Measurements from ENCODE around the gene PRKD2. TPM values are rescaled to one million over a fixed set of nuclear protein-coding genes. Genes with fewer than 3 reads are reported as not detected.
A peak's percentile ranks its signal among the peaks of the same experiment; 100 is the strongest.
"Not testable (repeated sequence)": the region's sequence is repeated elsewhere in the genome, so short reads cannot be mapped to it uniquely, and the experiment has no call there.

The PRKD2 gene
- total RNA-seq, 2 donors from 2014 or later = 76.8 to 129 TPM

DNA sequence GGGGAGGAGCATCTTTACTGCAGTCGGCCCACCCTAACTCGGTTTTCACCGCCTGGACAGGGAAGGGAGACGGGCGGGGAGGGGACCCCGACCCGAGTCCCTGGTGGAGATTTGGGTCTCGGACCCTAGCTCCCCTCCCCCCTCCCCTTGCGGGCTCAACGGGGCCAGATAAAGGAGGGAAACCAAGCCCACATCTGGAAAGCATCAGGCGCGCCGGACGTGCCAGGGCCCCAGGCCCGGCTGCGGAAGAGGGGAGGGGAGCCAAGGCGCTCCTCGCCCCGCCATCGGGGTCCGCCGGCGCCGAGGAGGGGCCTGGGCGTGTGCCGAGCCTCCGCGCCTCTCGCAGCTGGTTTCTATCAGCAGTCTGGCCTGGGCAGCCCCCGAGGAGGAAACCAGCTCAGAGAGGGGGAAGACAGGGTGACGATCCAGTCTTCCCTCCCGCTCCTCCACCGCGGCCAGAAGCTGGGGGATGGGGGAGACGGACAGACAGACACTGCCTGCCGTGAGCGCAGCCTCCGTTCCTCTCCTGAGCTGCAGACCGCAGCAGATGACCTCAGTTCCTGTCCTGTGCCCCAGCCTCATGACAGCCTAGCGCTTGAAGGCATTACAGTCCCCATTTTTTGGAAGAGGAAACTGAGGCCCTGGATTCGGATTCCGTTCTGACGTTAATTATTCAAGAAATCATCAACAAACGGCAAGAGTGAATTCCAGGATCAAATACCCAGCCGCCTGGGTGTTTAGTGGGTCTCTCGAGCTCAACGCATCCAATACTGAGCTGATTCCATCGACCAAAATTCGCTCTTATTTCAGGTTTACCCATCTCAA is 77.3 kb downstream of the PRKD2 start:
- ATAC-seq (peak in 1 of 2 donors; percentile 26), DNase-seq (ENCODE audit: low spot score in 2 of 2) (peak in 1 of 2 donors; percentile 80)
- Mint-ChIP-seq H3K9me3 (no peaks in the 10 kb centered on the region), H3K27ac (no peak overlapping the region), H3K36me3 (no peaks in the 10 kb centered on the region)

DNA sequence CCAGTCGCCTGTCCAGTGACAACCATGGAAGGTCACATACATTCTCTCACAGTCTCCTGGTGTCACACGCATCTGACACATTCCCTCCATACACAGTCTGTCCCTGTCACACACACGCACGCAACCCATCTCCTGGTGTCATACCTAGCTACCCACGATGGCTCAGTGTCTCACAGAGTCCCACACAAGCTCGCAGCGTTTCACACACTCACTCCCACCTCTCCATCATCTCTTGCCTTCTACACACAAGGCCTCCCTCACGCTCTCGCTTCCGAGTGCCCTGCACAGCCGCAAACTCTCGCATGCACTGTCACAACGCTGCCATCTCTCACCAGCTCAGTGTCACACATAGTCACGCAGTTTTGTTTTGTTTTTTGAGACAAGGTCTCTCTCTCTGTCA is 79.7 kb downstream of the PRKD2 start:
- ATAC-seq = peak in 1 of 2 donors; percentile 3
- DNase-seq (ENCODE audit: low spot score in 2 of 2) = no peak
- H3K27ac Mint-ChIP-seq = no peak overlapping the region
- no peaks in the 10 kb centered on the region for H3K9me3 Mint-ChIP-seq
- H3K36me3 Mint-ChIP-seq = peaks cover 0 to 4% of the 10 kb centered on the region in 2 donors

DNA sequence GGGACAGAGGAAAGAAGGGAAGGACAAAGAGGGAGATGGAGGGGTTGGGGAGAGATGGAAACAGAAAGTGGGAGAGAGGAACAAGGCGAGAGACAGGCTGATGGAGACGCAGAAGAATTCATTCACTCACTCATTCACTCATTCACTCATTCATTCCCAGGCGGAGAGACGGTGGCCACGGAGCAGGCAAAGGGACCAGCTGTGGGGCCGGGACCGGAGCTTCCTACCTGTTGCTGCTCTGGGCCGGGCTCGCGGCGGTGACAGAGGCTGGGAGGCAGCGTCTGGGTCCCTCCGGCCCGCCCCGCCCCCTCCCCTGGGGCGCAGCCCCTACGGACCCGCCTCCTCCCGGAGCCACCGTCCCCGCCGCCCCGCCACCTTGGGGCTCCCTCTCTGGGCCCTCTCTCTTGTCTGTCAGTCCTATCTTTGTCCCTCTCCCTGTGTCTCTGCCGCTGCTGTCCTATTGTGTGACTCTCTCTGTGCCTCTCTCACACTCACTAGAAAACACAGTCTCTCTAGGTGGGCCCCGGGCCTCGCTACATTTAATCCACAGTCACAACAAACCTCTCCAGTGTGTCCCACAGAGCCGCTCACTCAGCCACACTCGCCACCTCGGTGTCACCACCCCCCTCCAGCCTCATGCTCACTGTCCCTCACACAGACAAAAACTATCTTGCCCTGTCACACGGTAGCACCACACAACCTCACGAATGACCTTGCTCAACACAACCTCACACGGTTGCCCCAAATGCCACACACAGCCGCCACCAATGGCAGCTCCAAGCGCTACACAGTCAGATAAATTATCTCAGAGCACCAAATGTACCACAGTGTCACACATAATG is 80.8 kb downstream of the PRKD2 start, which contains the start of gene GNG8:
Gene GNG8 (minus strand): TSS at position 283 of the 842 bp plus-strand sequence. CDS start 1,520 bp downstream, outside the sequence.
- Mint-ChIP-seq H3K27ac (no peak within 1 kb of the TSS), H3K9me3 (no peaks in the 10 kb centered on the region), H3K36me3 (peaks cover 0 to 4% of the 10 kb centered on the region in 2 donors)
- peak in 1 of 2 donors; percentile 1 for ATAC-seq
- DNase-seq (ENCODE audit: low spot score in 2 of 2) = no peak

DNA sequence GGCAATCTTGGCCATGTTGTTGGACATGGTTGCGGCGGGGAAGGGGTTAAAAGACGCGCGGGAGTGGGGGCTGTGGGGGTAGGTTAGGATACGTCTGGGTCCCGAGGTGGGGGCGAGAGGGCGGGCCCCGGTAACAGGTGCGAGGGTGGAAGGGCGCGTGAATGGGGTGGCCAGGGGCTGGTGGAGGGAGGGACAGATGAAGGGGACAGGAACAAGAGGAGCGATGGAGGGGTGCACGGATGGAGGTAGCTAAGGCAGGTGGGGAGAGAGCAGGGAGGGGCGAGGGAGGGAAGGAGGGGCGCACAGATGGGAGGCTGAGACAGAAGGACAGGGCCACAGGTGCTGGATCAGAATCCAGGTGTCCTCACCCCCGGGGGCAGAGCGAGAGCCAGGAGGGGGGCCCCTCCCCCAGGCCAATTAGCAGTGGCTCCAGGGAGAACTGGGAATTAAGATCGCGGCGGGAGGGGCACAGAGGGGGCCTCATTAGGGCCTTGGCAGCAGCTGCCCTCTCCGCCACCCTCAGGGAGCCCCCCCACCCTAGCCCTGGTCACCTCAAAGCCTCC is 82.2 kb downstream of the PRKD2 start:
- DNase-seq (ENCODE audit: low spot score in 2 of 2) (no peak), ATAC-seq (no peak)
- H3K36me3 Mint-ChIP-seq = peaks cover 0 to 4% of the 10 kb centered on the region in 2 donors
- H3K9me3 Mint-ChIP-seq = no peaks in the 10 kb centered on the region
- no peak overlapping the region for H3K27ac Mint-ChIP-seq

DNA sequence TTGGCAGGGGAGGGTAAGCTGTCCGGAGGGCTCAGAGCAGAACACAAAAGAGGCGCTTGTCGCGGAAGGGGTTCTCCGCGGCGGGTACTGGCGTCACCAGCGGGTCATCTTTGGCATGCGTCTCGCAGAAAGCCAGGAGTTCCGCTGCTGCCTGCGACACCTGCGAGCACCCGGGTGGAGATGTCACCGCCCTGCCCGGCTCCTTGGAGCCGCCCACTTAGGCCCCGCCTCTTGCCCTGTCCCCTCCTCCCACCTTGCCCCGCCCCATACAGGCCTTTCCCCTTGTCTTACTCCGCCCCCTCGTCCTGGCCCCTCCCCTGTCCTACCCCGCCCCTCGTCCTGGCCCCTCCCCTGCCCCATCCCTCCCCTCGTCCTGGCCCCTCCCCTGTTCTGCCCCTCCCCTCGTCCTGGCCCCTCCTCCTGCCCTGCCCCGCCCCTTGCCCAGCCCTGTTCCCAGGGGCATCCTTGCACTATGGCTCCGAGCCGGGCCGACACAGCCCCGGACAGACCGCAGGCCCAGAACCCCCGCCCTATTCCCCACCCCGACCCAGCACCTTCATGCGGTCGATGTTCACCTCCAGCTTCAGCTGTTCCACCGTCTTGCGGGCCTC is 82.8 kb downstream of the PRKD2 start:
- peak; percentile 19 to 71 for ATAC-seq
- H3K27ac Mint-ChIP-seq = peak overlapping the region in 1 of 2 donors; percentile 16

DNA sequence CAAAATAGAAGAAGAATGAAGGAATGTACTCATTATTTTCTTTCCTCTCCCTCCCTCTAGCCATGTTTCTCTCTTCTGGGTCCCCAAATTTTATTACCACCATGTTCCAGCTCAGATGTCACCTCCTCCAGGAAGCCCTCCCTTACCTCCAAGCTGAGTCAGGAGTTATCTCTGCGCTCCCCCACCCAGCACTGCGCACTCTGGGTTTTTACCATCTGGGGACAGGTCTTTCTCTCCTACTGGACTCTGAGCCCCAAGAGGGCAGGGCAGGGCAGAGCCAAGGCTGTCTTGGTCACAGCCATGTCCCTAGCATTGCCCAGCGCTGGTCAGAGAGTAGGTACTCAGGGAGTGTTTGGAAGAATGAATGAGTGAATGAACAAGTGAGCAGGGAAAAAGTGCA is 83.8 kb downstream of the PRKD2 start:
- no peak for DNase-seq (ENCODE audit: low spot score in 2 of 2)
- no peaks in the 10 kb centered on the region for H3K9me3 Mint-ChIP-seq
- ATAC-seq = no peak
- peak overlapping the region in 1 of 2 donors; percentile 48 for H3K27ac Mint-ChIP-seq
- peaks cover 0 to 4% of the 10 kb centered on the region in 2 donors for H3K36me3 Mint-ChIP-seq

More for the DNA sequence above, 82.8 kb downstream of the PRKD2 start:
- peak; percentile 88 to 99 for DNase-seq (ENCODE audit: low spot score in 2 of 2)
- Mint-ChIP-seq H3K36me3 (peaks cover 0 to 4% of the 10 kb centered on the region in 2 donors), H3K9me3 (no peaks in the 10 kb centered on the region)

DNA sequence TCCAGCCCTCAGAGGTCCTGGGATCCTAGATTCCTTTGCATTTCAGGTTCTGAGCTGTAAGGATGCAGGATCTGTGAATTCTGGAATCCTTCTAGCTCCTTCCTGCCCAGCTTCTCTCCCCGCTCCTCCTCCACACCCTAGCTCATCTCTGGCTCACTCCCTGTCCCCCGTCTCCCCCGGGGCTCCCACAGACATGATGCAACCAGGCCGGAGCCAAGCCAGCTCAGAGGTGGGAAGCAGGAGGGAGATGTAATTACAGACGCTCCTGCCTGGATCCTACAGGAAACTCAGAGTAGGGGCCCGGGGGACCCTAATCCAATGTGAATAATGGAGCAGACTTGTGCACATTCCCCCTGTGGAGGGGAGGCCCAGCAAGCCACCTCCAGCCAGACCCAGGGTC is 85.4 kb downstream of the PRKD2 start:
- ATAC-seq (no peak), DNase-seq (ENCODE audit: low spot score in 2 of 2) (no peak)
- Mint-ChIP-seq H3K36me3 (peaks cover 0 to 4% of the 10 kb centered on the region in 2 donors), H3K27ac (no peak overlapping the region), H3K9me3 (no peaks in the 10 kb centered on the region)

DNA sequence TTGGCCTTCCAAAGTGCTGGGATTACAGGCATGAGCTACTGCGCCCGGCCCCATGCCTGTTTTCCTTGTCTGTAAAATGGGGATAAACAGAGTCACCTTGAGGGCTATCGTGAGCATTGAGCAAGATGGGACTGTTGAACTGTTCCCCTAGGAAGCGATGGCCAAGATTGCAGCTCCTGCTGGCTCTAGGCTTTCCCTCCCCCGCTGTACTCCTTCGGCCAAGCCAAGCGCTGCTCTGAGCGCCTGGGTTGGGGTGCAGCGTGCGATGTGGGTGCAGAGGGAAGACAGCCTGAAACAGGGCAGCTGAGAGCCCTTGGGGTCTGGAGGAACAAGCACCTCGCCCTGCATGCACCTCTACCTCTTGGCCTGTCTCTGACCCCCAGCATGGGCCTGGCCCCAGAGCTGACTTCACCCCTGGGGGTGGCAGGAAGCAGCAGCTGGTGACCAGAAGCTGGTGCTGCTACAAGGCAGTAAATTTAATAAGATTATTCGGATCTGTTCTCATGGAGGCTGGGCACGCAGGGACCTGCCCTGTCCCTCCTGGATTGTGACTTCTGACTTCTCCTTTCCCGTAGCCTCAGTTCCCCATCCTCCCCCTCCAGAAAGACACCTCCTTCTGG is 86.2 kb downstream of the PRKD2 start:
- ATAC-seq (no peak), DNase-seq (ENCODE audit: low spot score in 2 of 2) (no peak)
- Mint-ChIP-seq H3K9me3 (no peaks in the 10 kb centered on the region), H3K27ac (no peak overlapping the region), H3K36me3 (peaks cover 0 to 4% of the 10 kb centered on the region in 2 donors)

DNA sequence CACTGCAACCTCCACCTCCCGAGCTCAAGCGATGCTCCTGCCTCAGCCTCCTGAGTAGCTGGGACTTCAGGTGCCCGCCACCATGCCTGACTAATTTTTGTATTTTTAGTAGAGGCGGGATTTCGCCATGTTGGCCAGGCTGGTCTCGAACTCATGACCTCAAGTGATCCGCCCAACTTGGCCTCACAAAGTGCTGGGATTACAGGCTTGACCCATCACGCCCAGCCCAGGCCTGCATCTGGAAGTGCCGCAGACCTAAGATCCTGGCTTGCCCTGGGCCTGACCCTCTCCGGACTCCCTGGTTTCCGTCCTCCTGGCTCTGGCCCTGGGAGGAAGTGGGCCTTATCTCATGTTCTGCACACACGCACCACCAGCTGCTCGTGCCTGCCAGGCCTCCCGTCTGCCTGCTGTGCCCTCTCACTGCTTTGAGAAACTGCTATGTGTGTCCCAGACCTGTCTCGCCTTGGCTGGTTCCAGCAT is 87.3 kb downstream of the PRKD2 start:
- peaks cover 0 to 5% of the 10 kb centered on the region in 2 donors for H3K36me3 Mint-ChIP-seq
- no peaks in the 10 kb centered on the region for H3K9me3 Mint-ChIP-seq
- DNase-seq (ENCODE audit: low spot score in 2 of 2) = no peak
- no peak for ATAC-seq
- H3K27ac Mint-ChIP-seq = peak overlapping the region in 1 of 2 donors; percentile 42

DNA sequence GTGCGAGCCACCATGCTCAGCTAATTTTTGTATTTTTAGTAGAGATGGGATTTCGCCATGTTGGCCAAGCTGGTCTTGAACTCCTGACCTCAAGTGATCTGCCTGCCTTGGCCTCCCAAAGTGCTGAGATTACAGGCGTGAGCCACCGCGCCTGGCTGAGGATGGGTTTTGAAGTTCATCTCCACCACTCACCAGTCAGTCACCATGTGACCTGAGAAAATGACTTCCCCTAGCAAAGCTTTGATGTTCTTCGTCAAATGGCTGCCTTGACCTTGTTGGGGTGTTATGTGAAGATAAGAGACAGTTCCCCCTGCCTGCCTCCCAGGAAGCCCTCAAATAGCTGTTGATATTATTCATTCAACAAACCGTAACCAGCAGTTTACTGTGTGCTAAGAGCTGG is 87.9 kb downstream of the PRKD2 start:
- not testable (repeated sequence) for ATAC-seq; H3K36me3 Mint-ChIP-seq; H3K9me3 Mint-ChIP-seq; DNase-seq (ENCODE audit: low spot score in 2 of 2)
- peak overlapping the region in 1 of 2 donors; percentile 57 for H3K27ac Mint-ChIP-seq

DNA sequence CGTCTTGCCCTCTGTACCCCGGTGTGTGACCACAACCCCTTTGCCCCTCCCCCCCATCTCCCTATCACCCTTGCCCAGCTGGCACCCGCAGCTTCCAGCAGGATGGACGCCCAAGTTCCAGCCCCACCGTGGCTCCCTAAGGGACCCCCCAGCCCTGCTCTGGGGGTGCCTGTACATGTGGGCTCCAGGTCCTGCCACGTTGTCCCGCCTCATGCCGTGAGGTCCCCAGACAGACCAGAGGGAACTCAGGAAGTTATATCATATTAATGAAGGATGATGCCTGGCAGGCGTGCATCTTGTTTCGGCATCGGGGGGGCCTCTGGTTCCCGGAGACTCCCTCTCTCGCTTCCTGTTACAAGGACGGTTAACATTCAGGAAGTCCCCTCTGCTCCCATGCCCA is 90.5 kb downstream of the PRKD2 start:
- peaks cover 4 to 12% of the 10 kb centered on the region in 2 donors for H3K36me3 Mint-ChIP-seq
- H3K9me3 Mint-ChIP-seq = no peaks in the 10 kb centered on the region
- DNase-seq (ENCODE audit: low spot score in 2 of 2) (no peak), ATAC-seq (no peak)
- peak overlapping the region in 1 of 2 donors; percentile 70 for H3K27ac Mint-ChIP-seq

DNA sequence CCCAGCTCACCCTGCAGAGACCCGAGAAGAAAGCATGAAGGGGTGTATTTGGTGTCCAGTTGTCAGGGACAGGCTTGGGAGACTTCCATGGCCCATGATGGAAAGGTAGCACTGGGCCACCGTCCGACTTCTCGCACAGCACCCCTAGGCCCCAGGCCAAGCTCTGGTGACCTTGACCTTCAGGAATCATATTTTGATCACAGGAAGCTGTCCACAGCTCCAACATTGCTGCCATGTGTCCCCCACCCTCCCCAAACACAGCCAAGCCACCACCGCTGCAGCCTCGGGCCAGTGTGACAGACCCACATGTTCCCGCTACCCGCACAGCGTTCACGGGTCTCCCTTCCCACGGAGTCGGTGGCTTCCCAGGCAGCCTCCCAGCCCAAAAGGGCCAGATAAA is 91.2 kb downstream of the PRKD2 start:
- Mint-ChIP-seq H3K27ac (peak overlapping the region in 1 of 2 donors; percentile 89), H3K9me3 (no peaks in the 10 kb centered on the region), H3K36me3 (peaks cover 4 to 19% of the 10 kb centered on the region in 2 donors)
- DNase-seq (ENCODE audit: low spot score in 2 of 2) (no peak), ATAC-seq (no peak)

DNA sequence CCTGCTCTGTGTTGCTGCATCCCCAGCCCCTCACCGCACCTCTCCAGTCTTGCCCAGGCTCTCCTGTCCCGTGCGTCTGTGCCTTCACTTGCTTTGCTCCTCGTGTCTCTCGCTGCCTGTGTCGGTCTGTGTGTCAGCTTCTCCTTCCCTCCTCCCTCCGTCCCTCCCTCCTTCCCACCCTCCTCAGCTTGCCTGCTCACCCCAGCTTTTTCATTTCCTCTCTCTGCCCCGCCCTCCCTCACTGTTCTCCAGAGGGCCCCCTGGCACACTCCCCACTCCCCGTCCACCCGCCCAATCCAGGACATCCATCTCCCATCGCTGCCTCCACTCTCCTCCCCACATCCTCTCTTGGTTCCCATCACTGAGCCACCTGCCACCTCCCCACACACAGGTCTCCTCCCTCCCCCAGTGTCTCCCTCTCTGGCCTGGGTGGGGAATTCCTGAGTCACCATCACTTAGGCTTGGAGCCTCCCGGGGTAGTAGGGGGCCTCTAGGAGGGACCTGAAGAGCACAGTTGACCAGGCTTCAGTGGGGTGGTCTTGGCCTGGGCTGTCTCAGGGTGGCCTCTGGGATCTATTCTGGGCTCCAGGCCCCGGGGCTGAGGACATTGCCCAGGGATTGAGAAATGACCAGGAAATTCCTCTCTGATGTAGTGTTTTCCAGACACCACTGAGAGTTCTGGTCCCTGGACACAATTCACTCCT is 91.8 kb downstream of the PRKD2 start, which contains the start of gene PTGIR:
Gene PTGIR (minus strand): TSS at position 132 of the 704 bp plus-strand sequence. CDS start 864 bp downstream, outside the sequence.
- Mint-ChIP-seq H3K9me3 (no peaks in the 10 kb centered on the region), H3K36me3 (peaks cover 4 to 20% of the 10 kb centered on the region in 2 donors), H3K27ac (peak within 1 kb of the TSS; percentile 83 to 89)
- peak; percentile 67 to 75 for ATAC-seq
- no peak for DNase-seq (ENCODE audit: low spot score in 2 of 2)
